ENCODE measurements around the gene POLDIP3. TPM values are rescaled to one million over a fixed set of nuclear protein-coding genes. Genes with fewer than 3 reads are reported as not detected.
"Not testable (repeated sequence)": the region's sequence is repeated elsewhere in the genome, so short reads cannot be mapped to it uniquely, and the experiment has no call there.

POLDIP3 gene
- total and polyA plus RNA-seq, 2 experiments from 2014 or later: 35.5 to 45.9 TPM

DNA sequence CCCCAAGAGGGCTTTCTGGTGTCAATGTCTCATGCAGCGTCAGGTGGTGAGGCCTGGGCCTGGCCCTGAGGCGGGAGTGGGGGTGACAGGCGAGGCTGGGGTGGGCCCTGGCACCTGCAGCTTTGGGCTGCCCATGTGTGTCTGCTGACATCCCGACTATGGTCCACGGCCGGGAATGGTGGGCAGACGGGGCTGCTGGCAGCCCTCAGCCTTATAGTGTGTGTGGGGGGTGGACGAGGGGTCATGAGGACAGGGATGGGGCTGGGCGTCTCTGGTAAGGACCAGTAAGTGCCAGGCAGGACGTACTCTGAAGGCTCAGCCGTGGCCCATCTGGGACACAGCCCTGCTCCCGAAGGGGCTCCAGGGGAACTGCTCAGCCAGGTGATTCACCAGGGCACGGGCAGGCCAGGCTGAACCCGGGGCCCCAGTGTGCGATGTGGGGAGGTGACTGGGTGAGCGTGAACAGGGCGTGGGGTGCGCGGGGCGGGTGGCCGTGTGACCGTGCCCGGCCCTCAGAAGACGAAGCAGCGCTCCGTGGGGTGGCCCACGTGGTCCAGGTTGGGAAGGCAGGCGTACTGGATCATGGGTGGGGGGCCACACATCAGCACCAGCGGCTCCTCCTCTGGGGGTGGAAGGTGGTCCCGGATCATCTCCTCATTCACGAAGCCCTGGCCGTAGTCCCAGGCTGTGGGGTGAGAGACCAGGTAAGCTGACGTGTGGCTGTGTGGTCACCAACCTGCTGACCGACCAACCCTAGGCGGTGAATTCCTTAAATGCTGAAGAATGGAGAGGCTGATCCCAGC lies 4.8 kb upstream of the POLDIP3 start:
- H3K36me3 ChIP-seq (ENCODE audit: low read depth): peaks cover 8% of the 10 kb centered on the region; the same call in 1 of the 2 replicates
- no peak overlapping the region for H3K9ac ChIP-seq
- H3K4me3 ChIP-seq: no peak overlapping the region
- H3K4me2 ChIP-seq (ENCODE audit: unreplicated experiment): no peak overlapping the region
- H2AFZ ChIP-seq: no peak overlapping the region
- in situ Hi-C loops (cut with MboI): no loop called here
- peaks cover 32% of the 10 kb centered on the region for H3K4me1 ChIP-seq (ENCODE audit: insufficient read depth)
- no peaks in the 10 kb centered on the region for H4K20me1 ChIP-seq (ENCODE audit: insufficient read depth)
- no peak for TF ChIP-seq EZH2 (IDR thresholded peaks at IDR 0.05; ENCODE audit: insufficient read depth, poor library complexity, severe bottlenecking)
- no peak for TF ChIP-seq EZH2phosphoT487 (IDR thresholded peaks at IDR 0.05; ENCODE audit: insufficient read depth, low read depth)
- H3F3A ChIP-seq (ENCODE audit: insufficient read depth): peaks cover 51% of the 10 kb centered on the region
- H3K9me2 ChIP-seq (ENCODE audit: insufficient read depth): no peaks in the 10 kb centered on the region
- H3K79me2 ChIP-seq (ENCODE audit: insufficient read depth): no peaks in the 10 kb centered on the region
- DNase-seq: no peak
- H3K27me3 ChIP-seq (replicated peaks; ENCODE audit: insufficient read depth): no peaks in the 10 kb centered on the region
- no peaks in the 10 kb centered on the region for H3K9me3 ChIP-seq (ENCODE audit: low read depth)
- peak overlapping the region; percentile 74; the same call in 1 of the 2 replicates for H3K27ac ChIP-seq
- WGBS, 2 experiments (ENCODE audit: low coverage in 1 of 2, low lambda C conversion rate in 2 of 2, missing lambda C conversion rate in 2 of 2): 80 to 81% methylated on average over 17 to 29 of the region's 35 CpGs

- 32 to 35% methylated on average over 15 to 20 of the region's 20 CpGs for WGBS, 2 experiments (ENCODE audit: low coverage in 1 of 2, low lambda C conversion rate in 2 of 2, missing lambda C conversion rate in 2 of 2)
- H3K4me1 ChIP-seq (ENCODE audit: insufficient read depth): peaks cover 44% of the 10 kb centered on the region
- H3F3A ChIP-seq (ENCODE audit: insufficient read depth): peaks cover 56% of the 10 kb centered on the region
- H3K27ac ChIP-seq: peak overlapping the region; percentile 97
- H3K79me2 ChIP-seq (ENCODE audit: insufficient read depth): peaks cover 16% of the 10 kb centered on the region
- 0 out of 2 replicates have a peak overlapping the region, but pooled peaks have one; percentile 11 for H3K9ac ChIP-seq
- H3K9me2 ChIP-seq (ENCODE audit: insufficient read depth): no peaks in the 10 kb centered on the region
- H4K20me1 ChIP-seq (ENCODE audit: insufficient read depth): no peaks in the 10 kb centered on the region
- H3K4me2 ChIP-seq (ENCODE audit: unreplicated experiment): no peak overlapping the region
- no peak overlapping the region for H2AFZ ChIP-seq
- no peak overlapping the region for H3K4me3 ChIP-seq
- no peaks in the 10 kb centered on the region for H3K27me3 ChIP-seq (replicated peaks; ENCODE audit: insufficient read depth)
- no peaks in the 10 kb centered on the region for H3K9me3 ChIP-seq (ENCODE audit: low read depth)
- H3K36me3 ChIP-seq (ENCODE audit: low read depth): 0 out of 2 replicates have a peak, but pooled peaks cover under 1% of the 10 kb centered on the region
- DNase-seq: no peak
- TF ChIP-seq EZH2 (IDR thresholded peaks at IDR 0.05; ENCODE audit: insufficient read depth, poor library complexity, severe bottlenecking) (no peak), EZH2phosphoT487 (IDR thresholded peaks at IDR 0.05; ENCODE audit: insufficient read depth, low read depth) (no peak)
- in situ Hi-C loops (cut with MboI): no loop called here
These were observed 2.7 kb upstream of the POLDIP3 start for GRCh38 chr22:42617155-42617983.

- peak overlapping the region; percentile 97 for H3K27ac ChIP-seq
- peaks cover 43% of the 10 kb centered on the region for H3K4me1 ChIP-seq (ENCODE audit: insufficient read depth)
- H3K9me2 ChIP-seq (ENCODE audit: insufficient read depth); H3K27me3 ChIP-seq (replicated peaks; ENCODE audit: insufficient read depth); H2AFZ ChIP-seq; DNase-seq; H3K36me3 ChIP-seq (ENCODE audit: low read depth); in situ Hi-C loops (cut with MboI); H4K20me1 ChIP-seq (ENCODE audit: insufficient read depth); H3K9me3 ChIP-seq (ENCODE audit: low read depth): not testable (repeated sequence)
- peaks cover 32% of the 10 kb centered on the region for H3K79me2 ChIP-seq (ENCODE audit: insufficient read depth)
- peaks cover 45% of the 10 kb centered on the region for H3F3A ChIP-seq (ENCODE audit: insufficient read depth)
- WGBS, 2 experiments (ENCODE audit: low coverage in 1 of 2, low lambda C conversion rate in 2 of 2, missing lambda C conversion rate in 2 of 2): 13 to 15% methylated on average over 11 to 13 of the region's 13 CpGs
- H3K4me3 ChIP-seq: peak overlapping the region; percentile 29
- H3K9ac ChIP-seq: peak overlapping the region; percentile 93
- peak overlapping the region; percentile 72 for H3K4me2 ChIP-seq (ENCODE audit: unreplicated experiment)
These were observed 1.1 kb upstream of the POLDIP3 start for GRCh38 chr22:42615860-42616175.

DNA sequence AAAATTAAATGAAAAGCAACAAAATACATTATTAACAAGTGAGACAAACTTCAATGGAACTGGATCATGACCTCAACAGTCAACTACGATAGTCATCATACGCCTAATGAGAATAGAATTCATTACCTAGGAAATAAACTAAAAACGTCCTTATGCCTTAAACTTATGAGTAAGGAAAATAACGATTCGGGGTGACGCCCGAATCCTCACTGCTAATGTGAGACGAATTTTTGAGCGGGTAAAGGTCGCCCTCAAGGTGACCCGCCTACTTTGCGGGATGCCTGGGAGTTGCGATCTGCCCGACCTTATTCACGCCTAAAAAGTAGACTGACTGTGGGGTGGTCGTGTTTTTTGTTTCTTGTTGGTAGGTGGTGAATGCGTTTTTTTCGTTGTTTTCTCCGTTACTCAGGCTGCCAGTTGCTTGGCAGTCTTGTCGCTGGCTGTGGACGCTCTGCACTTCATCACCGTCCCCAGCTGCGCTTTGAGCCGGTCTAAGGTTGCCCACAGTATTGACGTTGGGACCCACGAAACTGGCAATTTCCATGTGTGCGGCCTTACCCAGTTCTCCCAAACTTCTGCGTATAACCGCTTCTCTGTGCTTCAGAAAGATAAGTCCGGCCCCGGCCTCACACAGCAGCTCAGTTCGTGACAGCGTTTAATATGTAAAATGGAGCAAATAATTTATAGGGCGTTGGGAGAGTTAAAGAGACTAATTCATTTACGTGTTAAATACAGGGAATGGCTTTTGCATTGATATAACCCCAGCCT lies 593 bp upstream of the POLDIP3 start:
- H2AFZ ChIP-seq: peak overlapping the region; percentile 49
- DNase-seq: peak; percentile 98
- no peaks in the 10 kb centered on the region for H4K20me1 ChIP-seq (ENCODE audit: insufficient read depth)
- peak overlapping the region; percentile 93 for H3K9ac ChIP-seq
- no peaks in the 10 kb centered on the region for H3K9me2 ChIP-seq (ENCODE audit: insufficient read depth)
- H3K27me3 ChIP-seq (replicated peaks; ENCODE audit: insufficient read depth): no peaks in the 10 kb centered on the region
- WGBS, 2 experiments (ENCODE audit: low coverage in 1 of 2, low lambda C conversion rate in 2 of 2, missing lambda C conversion rate in 2 of 2): 2% methylated on average over 35 of the region's 35 CpGs
- H3K36me3 ChIP-seq (ENCODE audit: low read depth): no peaks in the 10 kb centered on the region
- H3K79me2 ChIP-seq (ENCODE audit: insufficient read depth): peaks cover 37% of the 10 kb centered on the region
- H3K27ac ChIP-seq: peak overlapping the region; percentile 97
- H3F3A ChIP-seq (ENCODE audit: insufficient read depth): peaks cover 45% of the 10 kb centered on the region
- TF ChIP-seq EZH2phosphoT487 (IDR thresholded peaks at IDR 0.05; ENCODE audit: insufficient read depth, low read depth): no peak
- no peak for TF ChIP-seq EZH2 (IDR thresholded peaks at IDR 0.05; ENCODE audit: insufficient read depth, poor library complexity, severe bottlenecking)
- peak overlapping the region; percentile 72 for H3K4me2 ChIP-seq (ENCODE audit: unreplicated experiment)
- in situ Hi-C loops (cut with MboI): no loop called here
- H3K4me1 ChIP-seq (ENCODE audit: insufficient read depth): peaks cover 40% of the 10 kb centered on the region
- peak overlapping the region; percentile 84 for H3K4me3 ChIP-seq
- H3K9me3 ChIP-seq (ENCODE audit: low read depth): no peaks in the 10 kb centered on the region

All from GM23248 (cell line).